ENCODE measurements around the gene ZNF45. TPM values are rescaled to one million over a fixed set of nuclear protein-coding genes. Genes with fewer than 3 reads are reported as not detected.

Gene ZNF45
- total RNA-seq, 5 donors from 2014 or later (not counting 1 experiment from before 2014, with no cell fraction given): 12.7 to 22.2 (median 19.2) TPM

- H3K27ac Mint-ChIP-seq: no peak overlapping the region
- Histone ChIP-seq H3K27me3 (replicated peaks in 1 of 2; ENCODE audit: control insufficient read depth in 2 of 2, extremely low read depth in 1 of 2, insufficient read depth in 2 of 2, low read length in 1 of 2) (no peaks in the 10 kb centered on the region), H3K4me3 (ENCODE audit: control insufficient read depth in 1 of 2, extremely low read depth in 1 of 2, low read length in 1 of 2) (no peak overlapping the region), H3K27ac (ENCODE audit: low read length) (no peak overlapping the region), H3K36me3 (ENCODE audit: control insufficient read depth in 2 of 2, extremely low read depth in 1 of 2, insufficient read depth in 1 of 2, low read length in 1 of 2) (peaks cover 21 to 92% of the 10 kb centered on the region in 2 donors), H3K9me3 (peaks cover 3% of the 10 kb centered on the region), H3K4me1 (ENCODE audit: control insufficient read depth in 1 of 2, extremely low read depth in 1 of 2, insufficient read depth in 2 of 2, low read length in 2 of 2) (no peaks in the 10 kb centered on the region)
- H3K36me3 Mint-ChIP-seq: peaks cover 95% of the 10 kb centered on the region
- H3K4me3 Mint-ChIP-seq: no peak overlapping the region
- H3K9me3 Mint-ChIP-seq: peaks cover 19 to 41% (median 31%) of the 10 kb centered on the region in 3 donors
- DNase-seq (no peak), ATAC-seq (replicated peaks in 1 of 4) (no peak)
- H3K27me3 Mint-ChIP-seq: no peaks in the 10 kb centered on the region
- peaks cover 0 to 3% (median 0%) of the 10 kb centered on the region in 3 donors for H3K4me1 Mint-ChIP-seq
- ChIA-PET CTCF (interaction anchor here in 1 of 2 donors (0.7 kb wide), 1 partner anchor 1693 kb away, joined by 11 read pairs; no protein-coding TSS in a partner anchor), POLR2A (interaction anchor here in 1 of 2 donors (0.6 kb wide), 1 partner anchor 23 kb away, joined by 5 read pairs; no protein-coding TSS in a partner anchor)
These were observed 11.2 kb downstream of the ZNF45 start for GRCh38 chr19:43923875-43924274.

DNA sequence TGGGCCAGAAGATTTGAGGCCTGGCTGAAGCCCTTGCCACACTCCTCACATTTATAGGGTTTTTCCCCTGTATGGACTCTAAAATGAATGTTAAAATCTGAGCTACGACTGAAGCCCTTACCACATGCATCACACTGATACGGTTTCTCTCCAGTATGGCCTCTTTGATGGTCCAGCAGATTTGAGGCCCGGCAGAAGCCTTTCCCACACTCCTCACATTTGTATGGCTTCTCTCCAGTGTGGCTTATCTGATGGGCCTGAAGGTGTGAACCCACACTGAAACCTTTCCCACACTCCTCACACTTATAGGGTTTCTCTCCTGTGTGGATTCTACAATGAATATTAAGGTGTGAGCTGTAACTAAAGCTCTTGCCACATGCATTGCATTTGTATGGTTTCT, 21.0 kb downstream of the ZNF45 start:
- Histone ChIP-seq H3K27me3 (replicated peaks in 1 of 2; ENCODE audit: control insufficient read depth in 2 of 2, extremely low read depth in 1 of 2, insufficient read depth in 2 of 2, low read length in 1 of 2) (no peaks in the 10 kb centered on the region), H3K27ac (ENCODE audit: low read length) (no peak overlapping the region), H3K9me3 (peaks cover 35% of the 10 kb centered on the region), H3K36me3 (ENCODE audit: control insufficient read depth in 2 of 2, extremely low read depth in 1 of 2, insufficient read depth in 1 of 2, low read length in 1 of 2) (peaks cover 15 to 52% of the 10 kb centered on the region in 2 donors), H3K4me1 (ENCODE audit: control insufficient read depth in 1 of 2, extremely low read depth in 1 of 2, insufficient read depth in 2 of 2, low read length in 2 of 2) (no peaks in the 10 kb centered on the region), H3K4me3 (ENCODE audit: control insufficient read depth in 1 of 2, extremely low read depth in 1 of 2, low read length in 1 of 2) (peak overlapping the region in 1 of 2 donors; percentile 54)
- ChIA-PET CTCF (no interaction called here), POLR2A (no interaction called here)
- Mint-ChIP-seq H3K27ac (no peak overlapping the region), H3K36me3 (peaks cover 71% of the 10 kb centered on the region), H3K9me3 (peaks cover 27 to 77% (median 68%) of the 10 kb centered on the region in 3 donors), H3K27me3 (no peaks in the 10 kb centered on the region), H3K4me3 (peak overlapping the region in 1 of 3 donors; percentile 19), H3K4me1 (no peaks in the 10 kb centered on the region)
- WGBS (ENCODE audit: insufficient coverage): no CpG with 5 or more reads among the region's 3 CpGs
- DNase-seq: no peak
- no peak for ATAC-seq (replicated peaks in 1 of 4)

GRCh38 chr19:43913383-43913782, 21.7 kb downstream of the ZNF45 start:
- no peak for ATAC-seq (replicated peaks in 1 of 4)
- DNase-seq: no peak
- Mint-ChIP-seq H3K36me3 (peaks cover 65% of the 10 kb centered on the region), H3K27ac (no peak overlapping the region), H3K4me3 (no peak overlapping the region), H3K4me1 (no peaks in the 10 kb centered on the region), H3K27me3 (no peaks in the 10 kb centered on the region), H3K9me3 (peaks cover 31 to 78% (median 71%) of the 10 kb centered on the region in 3 donors)
- peaks cover 15 to 46% of the 10 kb centered on the region in 2 donors for H3K36me3 ChIP-seq (ENCODE audit: control insufficient read depth in 2 of 2, extremely low read depth in 1 of 2, insufficient read depth in 1 of 2, low read length in 1 of 2)
- H3K4me1 ChIP-seq (ENCODE audit: control insufficient read depth in 1 of 2, extremely low read depth in 1 of 2, insufficient read depth in 2 of 2, low read length in 2 of 2): no peaks in the 10 kb centered on the region
- H3K27ac ChIP-seq (ENCODE audit: low read length): no peak overlapping the region
- H3K27me3 ChIP-seq (replicated peaks in 1 of 2; ENCODE audit: control insufficient read depth in 2 of 2, extremely low read depth in 1 of 2, insufficient read depth in 2 of 2, low read length in 1 of 2): no peaks in the 10 kb centered on the region
- peaks cover 35% of the 10 kb centered on the region for H3K9me3 ChIP-seq
- WGBS (ENCODE audit: insufficient coverage): 94% methylated on average over 3 of the region's 7 CpGs
- CTCF ChIA-PET: no interaction called here
- POLR2A ChIA-PET: no interaction called here
- no peak overlapping the region for H3K4me3 ChIP-seq (ENCODE audit: control insufficient read depth in 1 of 2, extremely low read depth in 1 of 2, low read length in 1 of 2)

DNA sequence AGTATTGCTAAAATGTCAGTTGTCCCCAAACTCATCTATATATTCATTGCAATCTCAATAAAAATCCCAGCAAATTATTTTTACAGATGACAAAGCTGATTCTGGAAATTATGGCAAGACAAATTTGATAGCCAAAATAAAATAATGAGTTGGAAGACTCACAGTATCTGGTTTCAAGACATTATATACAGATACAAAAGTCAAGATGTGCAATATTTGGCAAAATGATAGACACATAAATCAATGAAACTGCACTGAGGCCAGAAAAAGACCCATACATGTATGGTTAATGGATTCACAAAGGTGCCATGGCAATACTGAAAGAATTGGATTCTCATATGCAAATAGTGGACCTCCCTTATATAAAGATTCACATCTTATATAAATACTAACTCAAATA, 24.2 kb downstream of the ZNF45 start:
- no peaks in the 10 kb centered on the region for H3K27me3 ChIP-seq (replicated peaks in 1 of 2; ENCODE audit: control insufficient read depth in 2 of 2, extremely low read depth in 1 of 2, insufficient read depth in 2 of 2, low read length in 1 of 2)
- H3K4me1 Mint-ChIP-seq: no peaks in the 10 kb centered on the region
- POLR2A ChIA-PET: no interaction called here
- H3K36me3 Mint-ChIP-seq: peaks cover 47% of the 10 kb centered on the region
- H3K4me3 ChIP-seq (ENCODE audit: control insufficient read depth in 1 of 2, extremely low read depth in 1 of 2, low read length in 1 of 2): no peak overlapping the region
- DNase-seq (no peak), ATAC-seq (replicated peaks in 1 of 4) (no peak)
- H3K27ac Mint-ChIP-seq: no peak overlapping the region
- peaks cover 33% of the 10 kb centered on the region for H3K9me3 ChIP-seq
- H3K36me3 ChIP-seq (ENCODE audit: control insufficient read depth in 2 of 2, extremely low read depth in 1 of 2, insufficient read depth in 1 of 2, low read length in 1 of 2): peaks cover 5 to 21% of the 10 kb centered on the region in 2 donors
- H3K27me3 Mint-ChIP-seq: no peaks in the 10 kb centered on the region
- H3K4me3 Mint-ChIP-seq: no peak overlapping the region
- no peak overlapping the region for H3K27ac ChIP-seq (ENCODE audit: low read length)
- H3K9me3 Mint-ChIP-seq: peaks cover 42 to 86% (median 78%) of the 10 kb centered on the region in 3 donors
- H3K4me1 ChIP-seq (ENCODE audit: control insufficient read depth in 1 of 2, extremely low read depth in 1 of 2, insufficient read depth in 2 of 2, low read length in 2 of 2): no peaks in the 10 kb centered on the region
- CTCF ChIA-PET: no interaction called here

DNA sequence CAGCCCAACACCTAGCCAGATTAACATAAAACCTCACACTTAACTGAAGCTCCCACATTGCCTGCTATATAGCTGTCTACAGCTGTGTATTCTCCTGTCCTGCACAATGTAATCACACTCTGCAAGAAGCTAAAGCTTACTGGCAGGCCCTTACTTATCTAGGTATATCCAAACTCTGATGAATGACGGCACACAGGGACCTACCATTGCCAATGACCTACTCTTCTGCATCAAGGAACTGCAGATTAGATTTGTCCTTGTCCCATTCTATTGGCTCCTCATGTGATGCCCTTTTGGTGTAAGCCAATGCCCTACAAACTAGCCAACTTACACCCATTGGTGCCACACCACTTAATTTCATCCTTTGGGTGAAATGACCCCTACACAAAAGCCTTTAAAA, 26.4 kb downstream of the ZNF45 start:
- Histone ChIP-seq H3K4me3 (ENCODE audit: control insufficient read depth in 1 of 2, extremely low read depth in 1 of 2, low read length in 1 of 2) (no peak overlapping the region), H3K4me1 (ENCODE audit: control insufficient read depth in 1 of 2, extremely low read depth in 1 of 2, insufficient read depth in 2 of 2, low read length in 2 of 2) (no peaks in the 10 kb centered on the region), H3K9me3 (peaks cover 27% of the 10 kb centered on the region), H3K27me3 (replicated peaks in 1 of 2; ENCODE audit: control insufficient read depth in 2 of 2, extremely low read depth in 1 of 2, insufficient read depth in 2 of 2, low read length in 1 of 2) (no peaks in the 10 kb centered on the region), H3K36me3 (ENCODE audit: control insufficient read depth in 2 of 2, extremely low read depth in 1 of 2, insufficient read depth in 1 of 2, low read length in 1 of 2) (no peaks in the 10 kb centered on the region), H3K27ac (ENCODE audit: low read length) (no peak overlapping the region)
- no peaks in the 10 kb centered on the region for H3K4me1 Mint-ChIP-seq
- H3K4me3 Mint-ChIP-seq: no peak overlapping the region
- no peak overlapping the region for H3K27ac Mint-ChIP-seq
- H3K9me3 Mint-ChIP-seq: peaks cover 49 to 84% (median 76%) of the 10 kb centered on the region in 3 donors
- ChIA-PET POLR2A (no interaction called here), CTCF (no interaction called here)
- WGBS (ENCODE audit: insufficient coverage): 80% methylated on average over 1 of the region's 1 CpG
- ATAC-seq (replicated peaks in 1 of 4) (no peak), DNase-seq (no peak)
- H3K36me3 Mint-ChIP-seq: peaks cover 37% of the 10 kb centered on the region
- no peaks in the 10 kb centered on the region for H3K27me3 Mint-ChIP-seq

- H3K4me3 ChIP-seq (ENCODE audit: control insufficient read depth in 1 of 2, extremely low read depth in 1 of 2, low read length in 1 of 2): no peak overlapping the region
- Mint-ChIP-seq H3K27ac (no peak overlapping the region), H3K4me1 (peaks cover 7 to 8% (median 8%) of the 10 kb centered on the region in 3 donors), H3K9me3 (peaks cover 51 to 74% (median 67%) of the 10 kb centered on the region in 3 donors), H3K27me3 (no peaks in the 10 kb centered on the region), H3K36me3 (peaks cover 34% of the 10 kb centered on the region), H3K4me3 (no peak overlapping the region)
- peaks cover 23% of the 10 kb centered on the region for H3K9me3 ChIP-seq
- peaks cover 3 to 6% of the 10 kb centered on the region in 2 experiments for H3K4me1 ChIP-seq (ENCODE audit: control insufficient read depth in 1 of 2, extremely low read depth in 1 of 2, insufficient read depth in 2 of 2, low read length in 2 of 2)
- POLR2A ChIA-PET: no interaction called here
- CTCF ChIA-PET: no interaction called here
- no peaks in the 10 kb centered on the region for H3K36me3 ChIP-seq (ENCODE audit: control insufficient read depth in 2 of 2, extremely low read depth in 1 of 2, insufficient read depth in 1 of 2, low read length in 1 of 2)
- no peak overlapping the region for H3K27ac ChIP-seq (ENCODE audit: low read length)
- ATAC-seq (replicated peaks in 1 of 4) (no peak), DNase-seq (no peak)
- H3K27me3 ChIP-seq (replicated peaks in 1 of 2; ENCODE audit: control insufficient read depth in 2 of 2, extremely low read depth in 1 of 2, insufficient read depth in 2 of 2, low read length in 1 of 2): no peaks in the 10 kb centered on the region
- whole genome bisulfite sequencing (ENCODE audit: insufficient coverage): no CpG with 5 or more reads among the region's 2 CpGs
These were observed 28.3 kb downstream of the ZNF45 start for GRCh38 chr19:43906774-43907173.

GRCh38 chr19:43905897-43906296, 29.2 kb downstream of the ZNF45 start:
- Mint-ChIP-seq H3K27ac (no peak overlapping the region), H3K27me3 (no peaks in the 10 kb centered on the region), H3K4me3 (no peak overlapping the region), H3K9me3 (peaks cover 57 to 73% (median 62%) of the 10 kb centered on the region in 3 donors), H3K4me1 (peaks cover 16 to 17% (median 17%) of the 10 kb centered on the region in 3 donors), H3K36me3 (peaks cover 38% of the 10 kb centered on the region)
- ATAC-seq (replicated peaks in 1 of 4) (no peak), DNase-seq (no peak)
- H3K4me3 ChIP-seq (ENCODE audit: control insufficient read depth in 1 of 2, extremely low read depth in 1 of 2, low read length in 1 of 2): no peak overlapping the region
- POLR2A ChIA-PET: no interaction called here
- no peaks in the 10 kb centered on the region for H3K36me3 ChIP-seq (ENCODE audit: control insufficient read depth in 2 of 2, extremely low read depth in 1 of 2, insufficient read depth in 1 of 2, low read length in 1 of 2)
- 96% methylated on average over 5 of the region's 5 CpGs for WGBS (ENCODE audit: insufficient coverage)
- no peak overlapping the region for H3K27ac ChIP-seq (ENCODE audit: low read length)
- H3K27me3 ChIP-seq (replicated peaks in 1 of 2; ENCODE audit: control insufficient read depth in 2 of 2, extremely low read depth in 1 of 2, insufficient read depth in 2 of 2, low read length in 1 of 2): no peaks in the 10 kb centered on the region
- CTCF ChIA-PET: no interaction called here
- H3K4me1 ChIP-seq (ENCODE audit: control insufficient read depth in 1 of 2, extremely low read depth in 1 of 2, insufficient read depth in 2 of 2, low read length in 2 of 2): peaks cover 5 to 15% of the 10 kb centered on the region in 2 experiments
- H3K9me3 ChIP-seq: peaks cover 18% of the 10 kb centered on the region
